NT2/D1 (cell line): Measurements from ENCODE around the gene AKAP13.

ENCODE experiments used
- SUZ12 ChIP-seq: IDR thresholded peaks from 2 replicates; pipeline ENCODE4 v1.6.1; 2011; ENCODE audit not compliant: insufficient read length, insufficient read depth; ENCODE audit errors: extremely low read depth
- YY1 ChIP-seq: IDR thresholded peaks from 2 replicates; pipeline ENCODE4 v1.6.1; 2011; ENCODE audit not compliant: insufficient read length, insufficient read depth
- ZNF274 ChIP-seq: IDR thresholded peaks from 2 replicates; pipeline ENCODE4 v1.6.1; 2011; ENCODE audit warnings: mild to moderate bottlenecking, low read depth, low read length

- no peak for TF ChIP-seq ZNF274
- no peak for TF ChIP-seq YY1
- TF ChIP-seq SUZ12: no peak
Measured at GRCh38 chr15:85788771-85789495, 408.5 kb downstream of the AKAP13 start.
